ENCODE measurements around the gene EYS.

Gene EYS

GRCh38 chr6:63716169-63716568, 1990.9 kb downstream of the EYS start:
- in situ Hi-C loops (cut with HindIII; ENCODE audit: low sequenced_read_pairs), result no loop called here

GRCh38 chr6:63714091-63714490, 1992.9 kb downstream of the EYS start:
- in situ Hi-C loops (cut with HindIII; ENCODE audit: low sequenced_read_pairs), result no loop called here

GRCh38 chr6:63713332-63713731, 1993.7 kb downstream of the EYS start:
- in situ Hi-C loops (cut with HindIII; ENCODE audit: low sequenced_read_pairs), result no loop called here

GRCh38 chr6:63709148-63709547, 1997.9 kb downstream of the EYS start:
- in situ Hi-C loops (cut with HindIII; ENCODE audit: low sequenced_read_pairs), result no loop called here

GRCh38 chr6:63708631-63709030, 1998.4 kb downstream of the EYS start:
- in situ Hi-C loops (cut with HindIII; ENCODE audit: low sequenced_read_pairs), result no loop called here

- in situ Hi-C loops (cut with HindIII; ENCODE audit: low sequenced_read_pairs), result no loop called here
These were observed 2000.4 kb downstream of the EYS start for GRCh38 chr6:63706630-63707029.

- in situ Hi-C loops (cut with HindIII; ENCODE audit: low sequenced_read_pairs), result no loop called here
These were observed 2001.3 kb downstream of the EYS start for GRCh38 chr6:63705707-63706106.

- in situ Hi-C loops (cut with HindIII; ENCODE audit: low sequenced_read_pairs), result no loop called here
These were observed 2016.8 kb downstream of the EYS start for GRCh38 chr6:63690221-63690620.

GRCh38 chr6:63689421-63689820, 2017.6 kb downstream of the EYS start:
- in situ Hi-C loops (cut with HindIII; ENCODE audit: low sequenced_read_pairs), result no loop called here

- in situ Hi-C loops (cut with HindIII; ENCODE audit: low sequenced_read_pairs), result no loop called here
These were observed 2021.3 kb downstream of the EYS start for GRCh38 chr6:63685446-63686379.

GRCh38 chr6:63683071-63683603, 2023.9 kb downstream of the EYS start:
- in situ Hi-C loops (cut with HindIII; ENCODE audit: low sequenced_read_pairs), result no loop called here

- in situ Hi-C loops (cut with HindIII; ENCODE audit: low sequenced_read_pairs), result no loop called here
These were observed 2029.7 kb downstream of the EYS start for GRCh38 chr6:63677282-63677681.

- in situ Hi-C loops (cut with HindIII; ENCODE audit: low sequenced_read_pairs), result no loop called here
These were observed 2030.5 kb downstream of the EYS start for GRCh38 chr6:63676412-63677114.

GRCh38 chr6:63675138-63675537, 2031.9 kb downstream of the EYS start:
- in situ Hi-C loops (cut with HindIII; ENCODE audit: low sequenced_read_pairs), result no loop called here

GRCh38 chr6:63674635-63675034, 2032.4 kb downstream of the EYS start:
- in situ Hi-C loops (cut with HindIII; ENCODE audit: low sequenced_read_pairs), result no loop called here

GRCh38 chr6:63673692-63674091, 2033.3 kb downstream of the EYS start:
- in situ Hi-C loops (cut with HindIII; ENCODE audit: low sequenced_read_pairs), result no loop called here

- in situ Hi-C loops (cut with HindIII; ENCODE audit: low sequenced_read_pairs), result no loop called here
These were observed 2034.4 kb downstream of the EYS start for GRCh38 chr6:63672582-63673129.

- in situ Hi-C loops (cut with HindIII; ENCODE audit: low sequenced_read_pairs), result no loop called here
These were observed 2035.8 kb downstream of the EYS start for GRCh38 chr6:63671098-63671754.
